ENCODE data around the gene DDB1.

DDB1 gene

GRCh38 chr11:61350803-61351202, 17.9 kb upstream of the DDB1 start:
- Histone ChIP-seq H3K4me2 (ENCODE audit: low read length) (no peak overlapping the region), H4K20me1 (ENCODE audit: control insufficient read depth, insufficient read depth, low read depth, low read length) (0 out of 2 replicates have a peak, but pooled peaks cover 5% of the 10 kb centered on the region), H3K27ac (ENCODE audit: low read depth, low read length) (no peak overlapping the region), H3K9me2 (replicated peaks; ENCODE audit: control insufficient read depth, low read length) (no peaks in the 10 kb centered on the region), H3K36me3 (ENCODE audit: control insufficient read depth, low read length) (peaks cover 97% of the 10 kb centered on the region), H3K79me2 (ENCODE audit: control insufficient read depth, low read length) (peaks cover 36% of the 10 kb centered on the region), H3K4me1 (ENCODE audit: control insufficient read depth, low read length) (peaks cover 28% of the 10 kb centered on the region), H3K4me3 (ENCODE audit: low read length) (no peak overlapping the region), H3K27me3 (ENCODE audit: control insufficient read depth, low read length) (no peaks in the 10 kb centered on the region), H3F3A (ENCODE audit: control insufficient read depth, insufficient read depth) (no peaks in the 10 kb centered on the region; the same call in 1 of the 2 replicates), H3K9me3 (ENCODE audit: control insufficient read depth, insufficient read depth, low read length) (no peaks in the 10 kb centered on the region)
- no peak for TF ChIP-seq EZH2phosphoT487 (IDR thresholded peaks at IDR 0.05; ENCODE audit: borderline replicate concordance, low read length)
- TF ChIP-seq, protein P1, sequence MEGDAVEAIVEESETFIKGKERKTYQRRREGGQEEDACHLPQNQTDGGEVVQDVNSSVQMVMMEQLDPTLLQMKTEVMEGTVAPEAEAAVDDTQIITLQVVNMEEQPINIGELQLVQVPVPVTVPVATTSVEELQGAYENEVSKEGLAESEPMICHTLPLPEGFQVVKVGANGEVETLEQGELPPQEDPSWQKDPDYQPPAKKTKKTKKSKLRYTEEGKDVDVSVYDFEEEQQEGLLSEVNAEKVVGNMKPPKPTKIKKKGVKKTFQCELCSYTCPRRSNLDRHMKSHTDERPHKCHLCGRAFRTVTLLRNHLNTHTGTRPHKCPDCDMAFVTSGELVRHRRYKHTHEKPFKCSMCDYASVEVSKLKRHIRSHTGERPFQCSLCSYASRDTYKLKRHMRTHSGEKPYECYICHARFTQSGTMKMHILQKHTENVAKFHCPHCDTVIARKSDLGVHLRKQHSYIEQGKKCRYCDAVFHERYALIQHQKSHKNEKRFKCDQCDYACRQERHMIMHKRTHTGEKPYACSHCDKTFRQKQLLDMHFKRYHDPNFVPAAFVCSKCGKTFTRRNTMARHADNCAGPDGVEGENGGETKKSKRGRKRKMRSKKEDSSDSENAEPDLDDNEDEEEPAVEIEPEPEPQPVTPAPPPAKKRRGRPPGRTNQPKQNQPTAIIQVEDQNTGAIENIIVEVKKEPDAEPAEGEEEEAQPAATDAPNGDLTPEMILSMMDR (IDR thresholded peaks at IDR 0.05; ENCODE audit: low read depth, low read length, poor library complexity, severe bottlenecking), result no peak

- Histone ChIP-seq H3K79me2 (ENCODE audit: control insufficient read depth, low read length) (peaks cover 31% of the 10 kb centered on the region), H3K27ac (ENCODE audit: low read depth, low read length) (no peak overlapping the region), H3K9me3 (ENCODE audit: control insufficient read depth, insufficient read depth, low read length) (no peaks in the 10 kb centered on the region), H3F3A (ENCODE audit: control insufficient read depth, insufficient read depth) (no peaks in the 10 kb centered on the region), H3K4me3 (ENCODE audit: low read length) (no peak overlapping the region), H3K4me1 (ENCODE audit: control insufficient read depth, low read length) (peaks cover 23% of the 10 kb centered on the region), H3K4me2 (ENCODE audit: low read length) (no peak overlapping the region), H4K20me1 (ENCODE audit: control insufficient read depth, insufficient read depth, low read depth, low read length) (0 out of 2 replicates have a peak, but pooled peaks cover 5% of the 10 kb centered on the region), H3K9me2 (replicated peaks; ENCODE audit: control insufficient read depth, low read length) (no peaks in the 10 kb centered on the region), H3K27me3 (ENCODE audit: control insufficient read depth, low read length) (no peaks in the 10 kb centered on the region), H3K36me3 (ENCODE audit: control insufficient read depth, low read length) (peaks cover 96% of the 10 kb centered on the region)
- TF ChIP-seq, protein P1 (IDR thresholded peaks at IDR 0.05; ENCODE audit: low read depth, low read length, poor library complexity, severe bottlenecking), result no peak
- no peak for TF ChIP-seq EZH2phosphoT487 (IDR thresholded peaks at IDR 0.05; ENCODE audit: borderline replicate concordance, low read length)
These were observed 17.4 kb upstream of the DDB1 start for GRCh38 chr11:61350336-61350735.

DNA sequence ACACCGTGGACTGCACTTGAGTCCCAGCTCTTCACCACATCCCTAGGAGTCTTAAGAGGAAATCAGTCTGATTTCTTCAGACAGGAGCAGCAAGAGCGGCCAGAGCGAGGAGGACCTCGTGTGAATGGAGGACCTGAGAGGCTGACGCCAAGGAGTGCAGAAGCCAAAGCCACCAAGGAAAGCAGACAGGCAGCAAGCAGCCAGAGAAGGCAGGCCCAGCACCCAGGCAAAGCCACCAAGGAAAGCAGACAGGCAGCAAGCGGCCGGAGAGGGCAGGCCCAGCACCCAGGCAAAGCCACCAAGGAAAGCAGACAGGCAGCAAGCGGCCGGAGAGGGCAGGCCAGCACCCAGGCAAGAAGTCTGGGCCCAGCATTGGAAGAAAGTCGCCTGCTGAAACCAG, 17.0 kb upstream of the DDB1 start:
- no peak overlapping the region for H3K4me3 ChIP-seq (ENCODE audit: low read length)
- peaks cover 95% of the 10 kb centered on the region for H3K36me3 ChIP-seq (ENCODE audit: control insufficient read depth, low read length)
- peaks cover 19% of the 10 kb centered on the region for H3K4me1 ChIP-seq (ENCODE audit: control insufficient read depth, low read length)
- no peak overlapping the region for H3K27ac ChIP-seq (ENCODE audit: low read depth, low read length)
- no peaks in the 10 kb centered on the region for H3K9me3 ChIP-seq (ENCODE audit: control insufficient read depth, insufficient read depth, low read length)
- TF ChIP-seq EZH2phosphoT487 (IDR thresholded peaks at IDR 0.05; ENCODE audit: borderline replicate concordance, low read length), result no peak
- TF ChIP-seq, protein P1 (IDR thresholded peaks at IDR 0.05; ENCODE audit: low read depth, low read length, poor library complexity, severe bottlenecking), result no peak
- peaks cover 27% of the 10 kb centered on the region for H3K79me2 ChIP-seq (ENCODE audit: control insufficient read depth, low read length)
- H3K9me2 ChIP-seq (replicated peaks; ENCODE audit: control insufficient read depth, low read length), result no peaks in the 10 kb centered on the region
- 0 out of 2 replicates have a peak, but pooled peaks cover 5% of the 10 kb centered on the region for H4K20me1 ChIP-seq (ENCODE audit: control insufficient read depth, insufficient read depth, low read depth, low read length)
- no peaks in the 10 kb centered on the region for H3K27me3 ChIP-seq (ENCODE audit: control insufficient read depth, low read length)
- no peak overlapping the region for H3K4me2 ChIP-seq (ENCODE audit: low read length)
- 0 out of 2 replicates have a peak, but pooled peaks cover under 1% of the 10 kb centered on the region for H3F3A ChIP-seq (ENCODE audit: control insufficient read depth, insufficient read depth)
